Measurements from ENCODE around the gene ERVH48-1. TPM values are rescaled to one million over a fixed set of nuclear protein-coding genes. Genes with fewer than 3 reads are reported as not detected.
"Not testable (repeated sequence)": the region's sequence is repeated elsewhere in the genome, so short reads cannot be mapped to it uniquely, and the experiment has no call there.

The ERVH48-1 gene
- total RNA-seq (not detected), polyA plus RNA-seq (0.07 TPM)
- long read RNA-seq, donor 1: 0 reads
- long read RNA-seq, donor 2: 0 reads
- long read RNA-seq, donor 3: 0 reads
- long read RNA-seq, donor 4: 0 reads

- Histone ChIP-seq H3K27ac (ENCODE audit: low read length) (no peak within 1 kb of the TSS), H3K9me3 (ENCODE audit: control insufficient read depth, low read length) (no peaks in the 10 kb centered on the region), H3K4me1 (ENCODE audit: control insufficient read depth, insufficient read depth, low read length) (no peaks in the 10 kb centered on the region), H3K27me3 (ENCODE audit: control insufficient read depth, insufficient read depth) (no peaks in the 10 kb centered on the region), H3K4me3 (ENCODE audit: low read length) (no peak within 1 kb of the TSS)
- DNase-seq (no peak), ATAC-seq (peak in 1 of 2 donors; percentile 19)
- 82% methylated on average over 29 of the region's 29 CpGs for WGBS
- intact Hi-C loops (cut with DNase I): no loop called here
These were observed at the start of gene ERVH48-1 for GRCh38 chr21:42925114-42925926. Gene ERVH48-1 (minus strand): TSS chr21:42925630. CDS start chr21:42919006, 6,624 bp downstream.

GRCh38 chr21:42973991-42974831 is 48.8 kb upstream of the ERVH48-1 start, which contains the start of gene PKNOX1:
Gene PKNOX1 (plus strand): TSS chr21:42974562. CDS start chr21:43004382, 29,820 bp downstream.
- Histone ChIP-seq H3K9me3 (ENCODE audit: control insufficient read depth, low read length) (no peaks in the 10 kb centered on the region), H3K4me1 (ENCODE audit: control insufficient read depth, insufficient read depth, low read length) (no peaks in the 10 kb centered on the region), H3K27me3 (ENCODE audit: control insufficient read depth, insufficient read depth) (no peaks in the 10 kb centered on the region), H3K4me3 (ENCODE audit: low read length) (peak within 1 kb of the TSS; percentile 95), H3K27ac (ENCODE audit: low read length) (peak within 1 kb of the TSS; percentile 94)
- ATAC-seq (peak; percentile 96 to 97), DNase-seq (peak; percentile 99 to 100 (median 100))
- WGBS: under 1% methylated on average over 106 of the region's 106 CpGs
- intact Hi-C loops (cut with DNase I): loop anchor here in 1 of 4 donors (10.0 kb wide), 1 partner anchor 59 kb away; no protein-coding TSS in a partner anchor

GRCh38 chr21:42973309-42973990 is 48.0 kb upstream of the ERVH48-1 start:
- no peaks in the 10 kb centered on the region for H3K4me1 ChIP-seq (ENCODE audit: control insufficient read depth, insufficient read depth, low read length)
- peak in 1 of 2 donors; percentile 0 for ATAC-seq
- intact Hi-C loops (cut with DNase I): loop anchor here in 1 of 4 donors (10.0 kb wide), 1 partner anchor 59 kb away; no protein-coding TSS in a partner anchor
- peak overlapping the region; percentile 54 for H3K27ac ChIP-seq (ENCODE audit: low read length)
- no peaks in the 10 kb centered on the region for H3K27me3 ChIP-seq (ENCODE audit: control insufficient read depth, insufficient read depth)
- H3K4me3 ChIP-seq (ENCODE audit: low read length): peak overlapping the region; percentile 53
- 68% methylated on average over 19 of the region's 19 CpGs for WGBS
- DNase-seq: peak in 2 of 3 donors; percentile 61 to 62
- no peaks in the 10 kb centered on the region for H3K9me3 ChIP-seq (ENCODE audit: control insufficient read depth, low read length)

GRCh38 chr21:42971897-42972275 is 46.5 kb upstream of the ERVH48-1 start:
- intact Hi-C loops (cut with DNase I): loop anchor here in 1 of 4 donors (10.0 kb wide), 1 partner anchor 57 kb away; no protein-coding TSS in a partner anchor
- no peaks in the 10 kb centered on the region for H3K9me3 ChIP-seq (ENCODE audit: control insufficient read depth, low read length)
- H3K27ac ChIP-seq (ENCODE audit: low read length): no peak overlapping the region
- 64% methylated on average over 3 of the region's 3 CpGs for WGBS
- ATAC-seq: no peak
- H3K27me3 ChIP-seq (ENCODE audit: control insufficient read depth, insufficient read depth): no peaks in the 10 kb centered on the region
- DNase-seq: no peak
- H3K4me3 ChIP-seq (ENCODE audit: low read length): no peak overlapping the region
- H3K4me1 ChIP-seq (ENCODE audit: control insufficient read depth, insufficient read depth, low read length): no peaks in the 10 kb centered on the region

- intact Hi-C loops (cut with DNase I): loop anchor here in 1 of 4 donors (10.0 kb wide), 1 partner anchor 56 kb away; no protein-coding TSS in a partner anchor
- H3K4me3 ChIP-seq (ENCODE audit: low read length): no peak overlapping the region
- 84% methylated on average over 7 of the region's 7 CpGs for WGBS
- ATAC-seq: no peak
- no peaks in the 10 kb centered on the region for H3K27me3 ChIP-seq (ENCODE audit: control insufficient read depth, insufficient read depth)
- H3K9me3 ChIP-seq (ENCODE audit: control insufficient read depth, low read length): no peaks in the 10 kb centered on the region
- no peaks in the 10 kb centered on the region for H3K4me1 ChIP-seq (ENCODE audit: control insufficient read depth, insufficient read depth, low read length)
- no peak overlapping the region for H3K27ac ChIP-seq (ENCODE audit: low read length)
- DNase-seq: no peak
These were observed 45.7 kb upstream of the ERVH48-1 start for GRCh38 chr21:42970946-42971653.

GRCh38 chr21:42969193-42969600 is 43.8 kb upstream of the ERVH48-1 start:
- ATAC-seq (no peak), DNase-seq (no peak)
- no peaks in the 10 kb centered on the region for H3K4me1 ChIP-seq (ENCODE audit: control insufficient read depth, insufficient read depth, low read length)
- intact Hi-C loops (cut with DNase I): loop anchor here in 1 of 4 donors (10.0 kb wide), 1 partner anchor 54 kb away; no protein-coding TSS in a partner anchor
- H3K4me3 ChIP-seq (ENCODE audit: low read length): no peak overlapping the region
- no peak overlapping the region for H3K27ac ChIP-seq (ENCODE audit: low read length)
- H3K9me3 ChIP-seq (ENCODE audit: control insufficient read depth, low read length): no peaks in the 10 kb centered on the region
- H3K27me3 ChIP-seq (ENCODE audit: control insufficient read depth, insufficient read depth): no peaks in the 10 kb centered on the region
- 43% methylated on average over 6 of the region's 6 CpGs for WGBS

GRCh38 chr21:42967616-42968015 is 42.2 kb upstream of the ERVH48-1 start:
- intact Hi-C loops (cut with DNase I): loop anchor here in 1 of 4 donors (10.0 kb wide), 1 partner anchor 53 kb away; no protein-coding TSS in a partner anchor
- not testable (repeated sequence) for H3K4me1 ChIP-seq (ENCODE audit: control insufficient read depth, insufficient read depth, low read length); H3K27ac ChIP-seq (ENCODE audit: low read length); ATAC-seq; DNase-seq; H3K27me3 ChIP-seq (ENCODE audit: control insufficient read depth, insufficient read depth); H3K4me3 ChIP-seq (ENCODE audit: low read length); H3K9me3 ChIP-seq (ENCODE audit: control insufficient read depth, low read length)
- 96% methylated on average over 9 of the region's 9 CpGs for WGBS

GRCh38 chr21:42965211-42965560 is 39.8 kb upstream of the ERVH48-1 start:
- DNase-seq: no peak
- intact Hi-C loops (cut with DNase I): loop anchor here in 1 of 4 donors (10.0 kb wide), 1 partner anchor 50 kb away; no protein-coding TSS in a partner anchor
- Histone ChIP-seq H3K27me3 (ENCODE audit: control insufficient read depth, insufficient read depth) (no peaks in the 10 kb centered on the region), H3K4me1 (ENCODE audit: control insufficient read depth, insufficient read depth, low read length) (no peaks in the 10 kb centered on the region), H3K9me3 (ENCODE audit: control insufficient read depth, low read length) (no peaks in the 10 kb centered on the region), H3K4me3 (ENCODE audit: low read length) (no peak overlapping the region), H3K27ac (ENCODE audit: low read length) (no peak overlapping the region)
- ATAC-seq: no peak
- WGBS: 66% methylated on average over 3 of the region's 3 CpGs

GRCh38 chr21:42964546-42965210 is 39.2 kb upstream of the ERVH48-1 start:
- DNase-seq (no peak), ATAC-seq (no peak)
- Histone ChIP-seq H3K27me3 (ENCODE audit: control insufficient read depth, insufficient read depth) (no peaks in the 10 kb centered on the region), H3K4me1 (ENCODE audit: control insufficient read depth, insufficient read depth, low read length) (no peaks in the 10 kb centered on the region), H3K27ac (ENCODE audit: low read length) (no peak overlapping the region), H3K9me3 (ENCODE audit: control insufficient read depth, low read length) (no peaks in the 10 kb centered on the region), H3K4me3 (ENCODE audit: low read length) (no peak overlapping the region)
- intact Hi-C loops (cut with DNase I): loop anchor here in 1 of 4 donors (10.0 kb wide), 1 partner anchor 50 kb away; no protein-coding TSS in a partner anchor
- WGBS: 90% methylated on average over 13 of the region's 13 CpGs
